K562 (cell line): ENCODE results near the gene ITPR3. TPM values are rescaled to one million over a fixed set of nuclear protein-coding genes. Genes with fewer than 3 reads are reported as not detected.

Source experiments
- BRD9 ChIP-seq: fragments of 450-650 bp; IDR thresholded peaks from 2 replicates; pipeline ENCODE4 v1.6.1; 2018; ENCODE audit warnings: low read depth; ENCODE audit not compliant: partially characterized antibody
- CBFA2T2 ChIP-seq: fragments of 450-650 bp; conservative IDR thresholded peaks from 2 replicates; pipeline ENCODE4 v1.6.1; 2017; ENCODE audit warnings: mild to moderate bottlenecking
- CREB3L1 ChIP-seq: fragments of 450-650 bp; IDR thresholded peaks from 2 replicates; pipeline ENCODE4 v1.6.1; 2014; ENCODE audit warnings: low read depth, mild to moderate bottlenecking, moderate library complexity, borderline replicate concordance
- CTCF ChIP-seq, 3 experiments: IDR thresholded peaks in 2 of 3; conservative IDR thresholded peaks in 1 of 3; 2 replicates each; pipeline ENCODE4 v1.5.1; 2011 to 2012; ENCODE audit warnings: low read length in 3 of 3, mild to moderate bottlenecking in 3 of 3, control low read depth in 2 of 3, improper control_type of control experiment in 1 of 3, inconsistent platforms in 1 of 3, low read depth in 1 of 3, mixed read lengths in 1 of 3, moderate library complexity in 1 of 3; ENCODE audit not compliant: insufficient read depth in 2 of 3
- EP400 ChIP-seq: fragments of 450-650 bp; IDR thresholded peaks from 2 replicates; pipeline ENCODE4 v1.6.1; 2017; ENCODE audit warnings: antibody characterized with exemption, mild to moderate bottlenecking, moderate library complexity
- ERF ChIP-seq: fragments of 450-650 bp; formaldehyde crosslinking; IDR thresholded peaks from 2 replicates; pipeline ENCODE4 v1.4.0; 2020; ENCODE audit warnings: mild to moderate bottlenecking, mixed read lengths
- FOSL1 ChIP-seq: fragments of 200-800 bp; sonication (Bioruptor generic); conservative IDR thresholded peaks from 2 replicates; pipeline ENCODE4 v1.6.1; 2016; ENCODE audit warnings: missing genetic modification characterization, missing compliant biosample characterization
- GATA2 ChIP-seq: sonication (generic); formaldehyde crosslinking; IDR thresholded peaks from 2 replicates; pipeline ENCODE4 v1.4.0; 2020; ENCODE audit warnings: mild to moderate bottlenecking, missing genetic modification reagents
- HMG20B ChIP-seq: fragments of 250-450 bp; sonication (Bioruptor Pico); IDR thresholded peaks from 2 replicates; pipeline ENCODE4 v1.5.0; 2021; ENCODE audit warnings: mild to moderate bottlenecking
- MAZ ChIP-seq, 2 experiments: fragments of 450-650 bp in 1 of 2; sonication (generic) in 1 of 2; formaldehyde crosslinking; IDR thresholded peaks in 1 of 2; conservative IDR thresholded peaks in 1 of 2; 2 replicates each; pipeline versions ENCODE4 v1.4.0 to v1.5.0; 2020; ENCODE audit warnings: mild to moderate bottlenecking in 1 of 2, missing genetic modification reagents in 1 of 2
- NBN ChIP-seq: fragments of 450-650 bp; IDR thresholded peaks from 2 replicates; pipeline ENCODE4 v1.6.1; 2016; ENCODE audit warnings: low read depth, mild to moderate bottlenecking
- NCOR1 ChIP-seq: fragments of 450-650 bp; IDR thresholded peaks from 2 replicates; pipeline ENCODE4 v1.6.1; 2016; ENCODE audit warnings: mild to moderate bottlenecking, moderate library complexity
- NR2C1 ChIP-seq, 2 experiments: fragments of 450-650 bp; IDR thresholded peaks; 2 replicates each; pipeline ENCODE4 v1.6.1; 2017; ENCODE audit warnings: mild to moderate bottlenecking in 2 of 2, antibody characterized with exemption in 1 of 2, inconsistent platforms in 1 of 2, missing compliant biosample characterization in 1 of 2, missing genetic modification characterization in 1 of 2
- RBM25 ChIP-seq: fragments of 200-400 bp; formaldehyde crosslinking; IDR thresholded peaks from 2 replicates; pipeline ENCODE4 v1.6.1; 2018; ENCODE audit warnings: low read length, low read depth, moderate library complexity; ENCODE audit not compliant: severe bottlenecking
- SMARCA5 ChIP-seq: fragments of 450-650 bp; IDR thresholded peaks from 2 replicates; pipeline ENCODE4 v1.6.1; 2016
- TRIM24 ChIP-seq, 2 experiments: fragments of 450-650 bp; IDR thresholded peaks; 2 replicates each; pipeline ENCODE4 v1.6.1; 2016
- ZBTB34 ChIP-seq: fragments of 250-450 bp; sonication (Bioruptor Pico); IDR thresholded peaks from 2 replicates; pipeline ENCODE4 v1.8.0; 2021; ENCODE audit warnings: mild to moderate bottlenecking, moderate library complexity
- ZNF175 ChIP-seq: fragments of 200-800 bp; sonication (Bioruptor generic); IDR thresholded peaks from 2 replicates; pipeline ENCODE4 v1.6.1; 2016; ENCODE audit warnings: low read depth, mild to moderate bottlenecking, missing genetic modification characterization, missing compliant biosample characterization
- ZNF408 ChIP-seq: fragments of 250-450 bp; sonication (Bioruptor Pico); IDR thresholded peaks from 2 replicates; pipeline ENCODE4 v1.4.0; 2020; ENCODE audit warnings: low read depth, mild to moderate bottlenecking, moderate library complexity
- polyA plus RNA-seq, 8 experiments: library from polyadenylated mRNA; depleted of rRNA in 4 of 8; stranded (reverse) in 5 of 8; unstranded in 3 of 8; fragments of >200 nt; fragmentation: Nextera tagmentation in 2 of 8; fragmentation: Illumina TruSeq in 1 of 8; extraction: Ambion mirVana in 2 of 8; extraction: Trizol in 1 of 8; gene quantifications; 2 replicates each; pipeline versions ENCODE4 v1.2.1 to v1.2.3, GENCODE V29; 2011 to 2014; ENCODE audit warnings: inconsistent platforms in 1 of 8, missing spikeins in 1 of 8
- total RNA-seq, 7 experiments: library from RNA; depleted of rRNA in 6 of 7; stranded (reverse); fragments of >200 nt in 6 of 7; fragmentation: Illumina TruSeq in 2 of 7; extraction: Trizol in 2 of 7; gene quantifications; 2 replicates each; pipeline versions ENCODE4 v1.2.1 to v1.2.3, GENCODE V29; 2011 to 2021; ENCODE audit warnings: low replicate concordance in 1 of 7
- TF ChIP-seq, protein P1 (sequence below): fragments of 250-450 bp; sonication (Bioruptor Pico); IDR thresholded peaks from 2 replicates; pipeline ENCODE4 v1.5.1; 2021; ENCODE audit warnings: mild to moderate bottlenecking

The ITPR3 gene
- total and polyA plus RNA-seq, 9 of the 15 experiments (the other 6 are each of a cell fraction or from before 2014, with no cell fraction given): 0.39 to 35.7 (median 13.2) TPM

DNA sequence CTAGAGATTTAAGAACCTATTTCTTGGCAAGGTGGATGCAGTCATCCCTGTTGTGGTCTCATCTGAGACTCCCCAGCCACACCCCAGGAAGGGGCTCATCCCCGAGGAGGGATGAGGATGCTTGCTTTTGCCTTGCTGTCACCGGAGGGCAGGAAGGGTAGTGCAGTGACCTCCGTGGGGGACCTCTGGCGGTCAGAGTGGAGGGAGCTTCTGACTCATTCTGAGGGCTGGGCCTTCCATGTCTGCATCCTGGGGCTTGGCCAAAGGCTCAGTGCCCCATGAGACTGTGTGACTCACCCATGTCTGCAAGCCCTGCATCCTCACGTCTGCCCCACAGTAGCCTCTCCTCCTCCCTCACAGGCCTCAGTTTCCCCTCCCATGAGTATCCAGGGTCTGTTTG, 51.7 kb downstream of the ITPR3 start (continued):
- no peak for TF ChIP-seq NCOR1
- no peak for TF ChIP-seq CBFA2T2
- no peak for TF ChIP-seq HMG20B (CRISPR knock-in tag)
- no peak for TF ChIP-seq GATA2 (CRISPR knock-in tag)
- no peak for TF ChIP-seq SMARCA5
- TF ChIP-seq, protein P1, sequence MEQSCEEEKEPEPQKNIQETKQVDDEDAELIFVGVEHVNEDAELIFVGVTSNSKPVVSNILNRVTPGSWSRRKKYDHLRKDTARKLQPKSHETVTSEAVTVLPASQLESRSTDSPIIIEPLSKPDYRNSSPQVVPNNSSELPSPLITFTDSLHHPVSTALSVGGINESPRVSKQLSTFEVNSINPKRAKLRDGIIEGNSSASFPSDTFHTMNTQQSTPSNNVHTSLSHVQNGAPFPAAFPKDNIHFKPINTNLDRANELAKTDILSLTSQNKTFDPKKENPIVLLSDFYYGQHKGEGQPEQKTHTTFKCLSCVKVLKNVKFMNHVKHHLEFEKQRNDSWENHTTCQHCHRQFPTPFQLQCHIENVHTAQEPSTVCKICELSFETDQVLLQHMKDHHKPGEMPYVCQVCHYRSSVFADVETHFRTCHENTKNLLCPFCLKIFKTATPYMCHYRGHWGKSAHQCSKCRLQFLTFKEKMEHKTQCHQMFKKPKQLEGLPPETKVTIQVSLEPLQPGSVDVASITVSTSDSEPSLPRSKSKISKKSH (CRISPR knock-in tag): no peak
- TF ChIP-seq NR2C1 (IDR thresholded peaks at IDR 0.05): no peak
- TF ChIP-seq NR2C1 (tag; IDR thresholded peaks at IDR 0.05): no peak
- no peak for TF ChIP-seq ERF (CRISPR knock-in tag)
- no peak for TF ChIP-seq ZNF175 (CRISPR knock-in tag)
- peak; percentile 74 to 90 (median 79) for TF ChIP-seq CTCF (IDR thresholded peaks at IDR 0.05 in 2 of 3, conservative IDR thresholded peaks at IDR 0.05 in 1 of 3; ENCODE audit: insufficient read depth in 2 of 3, low read depth in 1 of 3, low read length in 3 of 3)
- TF ChIP-seq ZBTB34 (CRISPR knock-in tag): no peak
- peak; percentile 31 to 59; a peak in 2 of 4 replicates for TF ChIP-seq MAZ (CRISPR knock-in tag; conservative IDR thresholded peaks at IDR 0.05 in 1 of 2, IDR thresholded peaks at IDR 0.05 in 1 of 2)
- no peak for TF ChIP-seq EP400
- TF ChIP-seq CREB3L1: no peak
- no peak for TF ChIP-seq ZNF408 (CRISPR knock-in tag)
- no peak for TF ChIP-seq RBM25
- no peak for TF ChIP-seq NBN
- TF ChIP-seq FOSL1 (tag): peak; percentile 98
- no peak for TF ChIP-seq BRD9
- TF ChIP-seq TRIM24 (IDR thresholded peaks at IDR 0.05): no peak
